SKM-1 (cell line): ENCODE results near the gene SLC19A1.

Experiments
- DNase-seq: peaks from one replicate; lab custom pipeline; 2025; ENCODE audit not compliant: unreplicated experiment; lab: John Stamatoyannopoulos, UW

SLC19A1 gene

DNA sequence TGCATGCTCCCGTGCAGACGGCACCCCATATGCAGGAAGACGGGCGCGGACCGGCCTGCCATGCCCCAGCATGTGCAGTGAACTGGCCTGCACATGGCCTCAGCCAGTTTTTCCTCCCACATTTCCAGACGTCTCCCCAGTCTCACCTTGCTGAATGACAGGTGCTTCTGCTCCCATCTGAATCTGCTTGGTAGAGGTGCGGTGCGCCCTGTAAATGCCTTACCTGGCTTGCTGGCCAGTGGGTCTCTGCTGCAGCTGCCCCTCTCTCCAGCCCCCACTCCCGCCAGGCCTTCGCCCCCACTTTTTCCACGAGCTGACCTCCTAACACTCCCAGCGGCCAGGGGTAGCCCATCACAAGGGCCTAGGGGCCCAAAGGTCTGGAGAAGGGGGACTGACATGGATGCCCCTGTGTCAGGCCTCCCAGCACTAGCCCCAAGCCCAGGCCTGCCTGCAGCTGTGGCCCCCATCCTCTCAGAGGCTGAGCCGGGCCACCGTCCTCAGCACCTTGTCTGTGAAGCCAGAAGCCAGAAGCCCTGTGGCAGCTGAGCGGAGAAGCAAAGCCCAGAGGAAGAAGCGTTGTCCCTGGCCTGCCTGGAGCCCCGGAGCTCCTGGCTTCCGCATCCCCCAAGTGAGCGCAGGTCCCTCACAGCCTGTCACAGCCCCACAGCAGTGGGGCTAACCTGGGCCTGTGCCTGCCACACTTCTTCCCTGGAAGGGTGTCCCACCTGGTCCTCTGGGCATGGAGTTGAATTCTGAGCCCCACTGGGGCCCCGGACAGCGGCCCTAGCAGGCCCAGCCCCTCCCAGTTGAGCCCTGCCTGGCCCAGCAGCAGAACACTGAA is 3.7 kb upstream of the SLC19A1 start:
- no peak for DNase-seq

DNA sequence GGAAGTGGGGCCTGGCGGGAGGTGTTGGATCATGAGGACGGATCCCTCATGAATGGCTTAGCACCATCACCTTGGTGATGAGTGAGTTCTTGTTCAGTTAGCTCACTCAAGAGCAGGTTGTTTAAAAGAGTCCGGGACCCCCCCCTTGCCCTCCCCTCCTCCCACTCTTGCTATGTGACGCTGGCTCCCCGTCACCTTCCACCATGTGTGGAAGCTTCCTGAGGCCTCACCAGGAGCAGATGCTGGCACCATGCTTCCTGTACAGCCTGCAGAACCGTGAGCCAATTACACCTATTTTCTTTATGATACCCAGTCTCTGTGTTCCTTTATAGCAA is 3.0 kb upstream of the SLC19A1 start:
- no peak for DNase-seq

DNA sequence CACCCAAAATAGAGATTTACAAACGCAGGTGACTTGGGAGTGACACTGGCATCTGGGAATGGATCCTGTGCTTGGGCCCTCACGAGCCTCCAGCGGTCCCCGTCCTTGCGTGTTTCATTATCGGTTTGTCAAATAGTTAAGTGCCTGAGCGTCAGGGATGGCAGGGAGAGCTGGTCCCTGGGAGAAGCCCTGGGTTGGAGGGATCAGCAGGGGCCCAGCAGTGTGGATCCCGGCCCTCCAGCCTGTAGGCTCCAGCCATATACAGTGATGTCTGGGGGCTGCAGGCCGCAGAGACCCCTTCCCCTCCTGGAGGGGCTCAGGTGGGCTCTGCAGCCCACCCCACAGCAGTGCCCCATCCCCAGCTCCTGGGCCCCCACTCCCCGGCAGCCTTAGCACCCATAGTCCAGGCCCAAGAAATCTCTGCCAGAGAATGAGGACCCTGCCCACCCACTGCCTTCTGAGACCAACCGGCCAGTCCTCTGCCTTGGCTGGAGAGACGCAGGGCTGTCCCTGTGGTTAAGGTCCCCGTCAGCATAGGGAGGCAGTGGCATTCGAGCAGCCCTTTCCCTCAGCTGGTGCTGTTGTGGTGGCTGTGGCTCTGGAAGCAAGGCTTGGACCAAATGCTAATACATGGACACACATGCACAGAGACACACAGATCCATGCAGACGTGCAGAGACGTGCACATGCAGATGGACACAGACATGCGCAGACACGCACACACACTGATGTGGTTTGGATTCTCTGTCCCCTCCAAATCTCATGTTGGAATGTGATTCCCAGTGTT is 2.4 kb upstream of the SLC19A1 start:
- DNase-seq: no peak

DNA sequence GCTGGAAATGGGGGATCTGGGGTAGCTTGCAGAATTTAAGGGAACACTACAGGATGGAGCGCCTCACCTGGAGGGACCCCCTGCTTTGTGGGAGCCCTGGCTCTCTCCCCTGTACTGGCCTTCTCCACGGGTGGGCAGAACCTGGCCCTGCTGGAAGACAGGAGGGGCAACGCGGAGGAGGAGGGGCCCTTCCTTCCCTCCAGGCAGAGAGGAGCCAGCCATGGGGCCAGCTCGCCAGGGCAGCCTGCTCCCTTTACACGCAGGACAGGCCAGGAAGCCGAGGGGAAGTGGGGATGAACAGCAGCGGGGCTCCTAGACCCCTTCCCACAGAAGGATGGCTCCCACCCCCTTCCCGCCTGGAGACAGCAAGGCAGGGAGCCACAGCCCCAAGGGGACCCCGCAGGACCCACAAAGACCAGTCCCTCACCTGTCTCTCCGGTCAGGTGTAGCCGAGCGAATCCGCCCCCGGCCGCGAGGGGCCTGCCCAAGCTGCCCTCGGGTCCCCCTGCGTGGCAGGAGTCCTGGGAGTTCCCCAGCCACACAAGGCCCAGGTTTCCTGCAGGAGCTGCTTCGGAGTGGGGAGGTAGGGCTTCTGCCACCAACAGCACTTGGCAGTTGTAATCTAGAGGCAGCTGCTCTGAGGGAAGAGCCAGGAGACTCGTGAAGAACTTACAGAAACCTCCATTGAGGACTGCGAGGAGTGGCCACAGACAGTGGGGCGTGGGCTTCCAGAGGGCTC is 1.6 kb upstream of the SLC19A1 start:
- DNase-seq: no peak

DNA sequence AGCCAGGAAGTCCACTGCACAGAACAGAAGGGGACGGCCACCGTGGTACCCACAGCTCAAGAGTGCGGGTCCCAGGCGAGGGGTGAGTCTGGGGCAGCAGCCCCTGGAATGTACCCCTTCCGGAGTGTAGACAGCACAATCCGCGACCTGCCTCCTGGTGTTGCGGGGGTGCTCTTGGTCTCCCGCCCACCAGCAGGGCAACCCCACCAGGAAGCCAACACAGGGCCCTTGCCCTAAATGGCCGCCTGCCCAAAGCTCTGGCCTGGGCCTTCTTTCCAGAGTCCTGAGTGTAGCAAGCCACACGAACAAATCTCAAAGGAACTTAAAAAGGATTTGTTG is 1.1 kb upstream of the SLC19A1 start:
- no peak for DNase-seq

DNA sequence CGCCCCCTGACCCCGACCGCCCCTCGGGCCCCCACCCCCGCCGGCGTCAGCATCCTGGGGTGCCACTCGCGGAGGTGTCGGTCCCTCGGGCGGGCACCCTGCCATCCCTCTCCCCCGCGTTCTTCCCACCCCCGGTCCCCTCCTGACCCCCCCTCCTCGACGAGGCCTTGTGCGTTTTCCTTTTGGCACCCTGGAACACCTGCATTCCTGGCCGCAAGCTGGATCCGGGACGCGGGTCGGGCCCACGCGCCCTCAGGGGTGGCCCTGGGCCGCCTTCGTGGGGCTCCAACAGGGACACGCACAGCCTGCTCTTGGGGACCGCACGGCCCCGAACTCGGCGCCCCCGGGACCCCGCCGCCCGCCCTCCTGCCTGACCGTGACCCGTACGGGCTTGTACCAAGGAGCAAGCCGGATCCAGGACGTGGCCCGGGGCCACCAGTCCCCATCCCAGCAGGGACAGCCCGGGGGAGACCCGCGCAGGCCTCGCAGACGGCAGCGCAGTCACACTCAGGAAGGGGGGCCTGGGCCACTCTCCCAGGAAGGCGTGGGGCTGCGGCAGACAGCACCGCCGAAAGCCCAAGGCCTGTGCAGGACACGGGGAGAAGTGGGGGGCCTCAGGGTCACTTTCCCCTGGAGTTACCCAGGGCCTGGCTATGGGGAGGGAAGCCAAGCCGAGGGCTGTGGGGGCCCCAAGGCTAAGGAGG is 579 bp upstream of the SLC19A1 start:
- no peak for DNase-seq

DNA sequence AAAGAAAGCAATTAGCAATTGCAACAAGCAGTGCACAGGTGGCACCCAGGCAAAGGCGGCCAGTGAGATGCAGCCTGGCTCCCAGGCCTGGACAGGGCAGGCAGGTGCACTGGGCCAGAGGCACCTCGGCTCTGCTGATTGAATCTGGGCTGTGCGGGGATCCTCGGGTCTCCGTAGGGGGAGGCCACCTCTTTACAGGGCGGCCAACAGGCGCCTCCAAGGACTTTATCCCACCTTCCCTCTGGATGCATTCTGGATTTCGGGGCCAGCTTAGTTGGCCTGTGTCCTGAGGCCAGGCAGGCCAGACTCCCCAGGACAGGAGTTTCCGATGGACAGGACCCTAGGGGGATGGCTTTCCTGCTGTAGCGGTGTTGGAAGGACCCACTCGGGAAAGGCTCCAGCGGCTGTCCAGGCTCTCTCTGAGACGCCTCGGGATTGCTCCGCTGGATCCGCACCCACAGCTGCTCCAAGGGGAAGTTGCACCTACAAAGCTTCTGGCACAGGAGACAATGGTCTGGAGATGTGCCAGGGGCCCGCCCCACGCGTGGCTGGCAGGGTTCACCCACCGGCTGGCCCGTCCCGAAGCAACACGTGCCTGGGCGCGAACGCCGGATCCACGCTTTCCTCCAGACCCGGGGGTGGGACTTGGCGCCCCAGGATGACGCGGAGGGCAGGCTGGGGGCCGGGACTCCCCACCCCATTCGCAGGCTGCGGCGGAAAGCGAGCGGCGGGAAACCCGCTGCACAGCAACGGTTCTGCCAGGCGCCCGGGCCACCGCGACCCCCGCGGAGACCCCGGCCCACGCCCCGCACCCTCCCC is 810 bp downstream of the SLC19A1 start:
- DNase-seq: peak; percentile 61

DNA sequence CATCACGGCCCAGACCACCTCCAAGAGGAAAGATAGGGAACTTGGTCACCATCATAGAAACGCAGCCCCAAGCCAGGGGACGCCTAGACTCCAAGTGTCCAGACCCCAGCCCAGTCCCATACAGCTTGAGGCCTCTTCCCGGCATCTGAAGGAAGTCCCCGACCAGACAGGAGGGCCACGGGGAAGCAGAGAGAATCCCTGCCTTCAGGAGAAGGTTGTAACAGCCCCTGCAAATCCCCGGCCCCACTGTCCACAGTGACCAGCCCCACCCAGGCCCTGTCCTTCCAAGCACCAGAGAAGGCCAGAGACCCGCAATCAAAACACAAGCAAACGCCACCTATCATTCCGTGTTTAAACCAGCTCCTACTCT is 1.7 kb downstream of the SLC19A1 start:
- DNase-seq: no peak

DNA sequence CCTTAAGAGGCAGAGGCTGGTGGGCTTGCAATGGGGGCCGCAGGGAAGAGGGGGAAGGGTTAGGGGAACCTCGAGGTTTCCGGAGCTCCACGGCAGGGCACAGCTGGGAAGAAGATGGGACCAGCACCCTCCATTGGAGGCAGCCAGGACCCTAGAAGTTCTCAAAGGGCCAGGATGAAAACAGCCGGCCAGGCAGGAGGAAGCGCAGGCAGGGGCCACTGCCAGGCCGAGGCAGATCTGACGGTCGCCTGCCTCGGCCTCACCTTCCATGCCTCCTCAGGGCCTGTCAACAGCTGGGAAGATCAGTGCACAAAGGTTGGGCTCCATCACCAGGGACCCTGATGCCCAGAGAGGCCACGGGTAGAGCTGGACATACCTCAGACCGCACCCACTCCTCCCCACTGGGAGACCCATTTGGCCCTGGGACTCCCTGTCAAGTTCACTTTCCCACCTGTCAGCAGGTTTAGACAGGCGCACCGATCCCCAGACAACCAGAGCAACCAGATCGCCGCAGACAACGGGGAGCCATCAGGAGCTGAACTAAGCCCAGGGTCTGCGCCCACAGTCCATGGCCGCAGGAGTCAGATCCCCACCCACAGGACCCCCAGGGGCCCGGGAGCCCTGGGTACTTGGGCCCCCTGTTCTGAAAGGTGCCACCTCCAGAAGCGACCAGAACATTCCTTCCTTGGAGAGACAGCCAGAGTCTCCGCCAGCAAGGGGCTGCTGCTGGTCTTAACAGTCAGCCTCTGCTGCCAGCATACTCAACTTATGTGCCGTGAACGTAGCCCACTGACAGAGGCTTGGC is 2.2 kb downstream of the SLC19A1 start:
- DNase-seq: no peak

DNA sequence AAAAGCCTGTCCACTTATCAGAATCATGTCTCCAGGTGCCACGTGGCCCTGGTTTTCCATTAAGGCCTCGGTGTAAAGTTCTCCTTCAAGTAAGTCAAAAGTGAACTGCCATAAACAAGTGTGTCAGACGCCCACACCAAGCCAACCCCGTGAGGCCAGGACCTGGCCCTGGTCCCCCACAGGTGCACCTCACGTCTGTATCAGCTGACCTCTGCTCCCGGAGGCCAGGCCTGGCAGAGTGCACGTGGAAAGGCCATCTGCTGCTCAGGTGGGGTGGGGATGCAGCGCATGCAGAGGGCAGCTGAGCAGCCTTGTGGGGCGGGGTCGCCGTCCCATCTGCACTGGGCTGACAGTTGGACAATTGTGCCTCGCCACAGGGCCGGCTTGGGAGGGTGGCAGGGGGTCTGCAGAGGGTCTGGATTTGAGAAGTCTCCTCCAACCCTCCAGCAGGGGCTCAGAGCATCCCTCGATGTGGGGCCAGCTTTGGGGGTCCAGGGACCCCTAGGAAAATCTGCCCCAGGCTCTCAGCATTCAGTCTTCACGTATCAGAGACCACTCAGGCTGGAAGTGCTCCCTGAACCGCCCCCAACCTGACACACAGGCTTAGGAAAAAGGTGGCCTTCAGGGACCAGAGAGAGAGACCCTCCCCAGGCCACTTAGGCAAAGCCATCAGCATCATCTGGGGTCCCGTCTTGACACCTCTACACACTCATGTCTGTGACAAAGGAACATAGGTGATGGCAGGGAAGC is 3.0 kb downstream of the SLC19A1 start:
- no peak for DNase-seq

DNA sequence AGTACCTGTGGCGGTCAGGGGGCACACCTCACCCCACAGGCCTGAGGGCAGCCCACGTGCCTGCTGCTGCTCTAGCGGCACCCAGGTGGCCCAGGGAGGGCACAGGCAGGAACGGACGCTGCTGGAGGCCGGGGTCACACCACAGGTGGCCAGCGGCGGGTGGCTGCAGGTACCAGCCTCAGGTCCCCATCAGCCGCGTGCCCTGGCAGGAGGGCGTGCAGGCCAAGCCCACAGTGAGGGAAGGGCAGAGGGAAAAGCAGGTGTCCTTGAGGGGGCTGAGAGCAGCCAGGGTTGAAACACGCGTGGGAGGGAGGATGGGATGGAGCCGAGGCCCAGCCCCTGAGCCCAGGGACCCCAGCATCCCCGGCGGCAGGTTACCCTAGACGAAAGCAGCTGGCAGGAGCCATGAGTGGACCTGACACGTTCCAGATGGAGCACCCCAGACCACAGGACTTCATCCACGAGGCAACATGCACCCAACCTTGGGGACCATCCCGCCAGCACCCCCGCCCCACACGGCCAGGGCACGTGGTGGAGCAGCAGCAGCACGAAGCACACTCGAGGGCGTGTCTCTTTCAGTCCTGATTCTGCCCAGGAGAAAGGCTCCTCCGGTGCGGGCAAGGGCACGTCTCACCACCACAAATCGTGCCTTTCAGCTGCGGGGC is 3.7 kb downstream of the SLC19A1 start:
- DNase-seq: no peak

DNA sequence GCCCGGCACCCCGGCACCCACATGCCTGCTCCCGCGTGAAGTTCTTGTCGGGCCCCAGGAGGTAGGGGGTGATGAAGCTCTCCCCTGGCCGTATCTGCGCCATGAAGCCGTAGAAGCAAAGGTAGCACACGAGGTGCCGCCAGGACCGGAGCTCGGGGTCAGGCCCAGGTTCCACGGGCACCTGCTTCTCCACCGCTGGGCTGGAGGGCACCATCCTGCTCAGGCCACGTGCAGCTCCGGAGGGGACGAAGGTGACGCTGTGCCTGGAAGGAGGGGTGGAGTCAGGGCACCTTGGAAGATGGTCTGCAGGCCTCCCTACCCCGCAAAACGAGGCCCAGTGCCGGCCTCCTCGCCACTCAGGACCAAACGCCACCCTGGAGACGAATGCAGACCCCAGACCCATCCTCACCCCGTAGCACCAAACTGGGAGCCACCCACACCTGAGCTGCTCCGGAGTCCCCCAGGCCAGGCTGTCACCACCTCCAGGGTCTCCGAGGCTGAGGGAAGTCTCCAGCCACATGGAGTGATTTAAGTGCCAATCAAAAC is 4.4 kb downstream of the SLC19A1 start:
- no peak for DNase-seq

DNA sequence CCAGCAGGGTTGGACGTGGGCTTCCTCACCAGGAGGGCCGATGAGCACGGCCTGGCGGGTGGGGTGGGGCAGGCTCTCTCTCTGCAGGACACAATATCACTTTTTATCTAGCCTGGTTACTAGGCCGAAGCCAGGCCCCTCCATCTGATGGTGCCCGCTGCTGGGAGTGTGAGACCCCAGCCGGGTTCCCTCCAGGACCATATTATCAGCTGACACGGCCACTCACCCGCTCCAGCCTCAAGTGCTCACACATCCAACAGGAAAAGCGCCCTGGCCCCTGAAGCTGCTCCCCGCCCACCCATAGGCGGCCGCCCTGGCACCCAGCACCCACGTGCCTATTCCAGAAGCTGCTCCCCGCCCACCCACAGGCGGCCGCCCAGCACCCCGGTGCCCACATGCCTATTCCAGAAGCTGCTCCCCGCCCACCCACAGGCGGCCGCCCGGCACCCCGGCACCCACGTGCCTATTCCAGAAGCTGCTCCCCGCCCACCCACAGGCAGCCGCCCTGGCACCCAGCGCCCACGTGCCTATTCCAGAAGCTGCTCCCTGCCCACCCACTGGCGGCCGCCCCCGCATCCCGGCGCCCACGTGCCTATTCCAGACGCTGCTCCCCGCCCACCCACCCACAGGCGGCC is 5.0 kb downstream of the SLC19A1 start:
- no peak for DNase-seq

DNA sequence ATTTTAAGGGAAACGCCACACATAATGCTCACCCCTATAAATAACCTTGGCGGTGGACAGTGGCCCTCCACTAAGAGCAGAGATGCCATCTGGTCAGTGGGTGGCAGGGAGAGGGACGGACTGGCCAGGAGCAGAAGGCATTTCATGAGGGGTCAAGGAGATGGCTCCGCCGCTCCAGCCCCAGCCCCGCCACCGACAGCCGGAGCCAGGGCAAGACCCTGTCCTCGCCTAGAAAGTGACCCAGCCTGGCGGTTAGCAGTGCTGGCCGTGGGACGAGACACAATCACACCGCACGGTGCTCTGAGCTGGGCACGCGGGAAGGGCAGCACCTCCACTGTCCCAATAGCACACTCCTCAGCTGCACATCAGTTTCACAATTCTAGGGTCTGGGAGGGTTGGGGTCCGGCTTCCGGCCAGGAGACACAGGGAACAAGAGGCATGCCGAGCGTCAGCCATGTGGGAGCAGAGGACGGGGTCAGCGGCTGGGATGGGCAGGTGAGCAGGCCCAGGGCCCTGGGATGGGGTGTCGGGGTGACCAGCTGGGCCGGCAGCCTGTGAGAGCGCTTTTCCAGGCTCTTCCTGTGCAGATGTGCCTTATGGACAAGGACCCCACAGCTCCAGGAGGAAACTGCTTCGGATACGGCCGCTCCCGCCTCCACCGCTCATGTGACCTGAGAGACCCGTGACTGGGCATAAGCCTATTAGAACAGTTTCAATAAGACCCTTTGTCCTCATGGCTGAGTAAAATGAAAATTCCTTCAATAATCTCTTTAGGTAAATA is 5.7 kb downstream of the SLC19A1 start:
- DNase-seq: no peak

DNA sequence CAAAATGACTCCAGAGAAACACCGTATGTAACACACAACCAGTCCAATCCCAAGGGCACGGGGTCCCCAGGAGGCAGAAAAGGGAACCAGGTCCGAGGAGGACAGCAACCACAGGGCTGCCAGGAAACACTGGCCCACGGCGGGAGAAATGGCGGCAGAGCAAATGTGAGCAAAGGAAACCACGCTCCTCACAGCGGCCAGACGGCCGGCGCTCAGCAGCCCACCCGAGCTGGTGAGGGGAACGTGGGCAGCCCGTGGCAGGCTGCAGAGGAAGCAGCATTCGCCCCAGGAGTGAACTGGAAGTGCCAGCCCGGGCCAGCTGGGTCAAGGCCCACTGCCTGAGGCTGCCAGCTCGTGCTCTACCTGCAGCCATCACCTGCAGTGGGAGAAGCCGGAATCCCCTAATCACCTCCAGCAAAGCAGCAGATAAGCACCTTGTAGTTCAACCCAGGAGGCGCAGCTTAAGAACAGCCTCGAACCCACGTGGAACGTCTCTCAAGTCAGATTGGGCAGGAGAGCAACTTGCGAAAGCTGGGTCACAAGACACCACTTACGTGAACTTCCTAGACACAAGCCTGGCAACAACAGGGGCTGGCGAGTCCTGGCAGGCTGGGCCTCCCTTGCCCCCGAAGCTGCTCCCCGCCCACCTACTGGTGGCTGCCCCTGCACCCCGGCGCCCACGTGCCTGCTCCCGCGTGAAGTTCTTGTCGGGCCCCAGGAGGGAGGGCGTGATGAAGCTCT is 6.7 kb downstream of the SLC19A1 start:
- DNase-seq: no peak

DNA sequence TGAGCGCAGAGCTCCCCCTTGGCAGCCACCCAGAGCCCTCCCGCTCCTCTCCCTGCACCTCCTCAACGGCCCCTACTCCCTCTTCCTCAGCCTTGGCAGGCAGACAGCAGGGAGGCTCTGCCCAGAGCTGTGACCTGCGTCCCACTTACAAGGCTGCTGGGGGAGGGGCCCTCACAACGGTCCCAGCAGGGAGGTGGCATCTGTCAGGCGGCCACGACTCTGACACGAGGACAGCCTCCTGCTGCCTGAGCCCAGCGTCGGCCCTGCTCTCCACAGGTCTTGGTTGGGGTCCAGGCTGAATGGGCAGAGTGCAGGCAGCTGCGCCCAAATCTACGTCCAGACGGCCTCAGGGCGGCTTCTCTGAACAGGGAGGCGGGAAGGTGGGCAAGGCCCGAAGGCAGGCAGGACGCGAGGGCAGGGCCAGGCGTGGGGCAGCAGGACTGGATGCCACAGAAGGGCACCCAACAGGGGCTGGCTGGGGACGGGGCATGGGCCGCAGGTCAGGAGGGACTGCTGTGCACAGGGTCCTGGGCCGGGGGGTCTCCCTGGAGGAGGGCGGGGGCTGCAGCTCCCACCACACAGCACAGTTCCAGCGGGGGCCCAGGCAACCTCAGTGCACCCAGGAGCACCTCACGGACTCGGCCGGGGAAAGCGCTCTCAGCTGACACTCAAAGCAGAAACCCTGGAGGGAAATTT is 7.5 kb downstream of the SLC19A1 start:
- no peak for DNase-seq
